Erythroblast (primary cell): ENCODE results near the gene RGS12.

Experiments
- DNase-seq, 2 experiments: peaks; one replicate each; lab custom pipeline; 2025; lab: John Stamatoyannopoulos, UW
- GATA1 ChIP-seq: IDR thresholded peaks from 2 replicates; pipeline ENCODE4 v1.6.1; 2011; ENCODE audit warnings: low read depth, mild to moderate bottlenecking, control low read depth, low read length, moderate library complexity
- POLR2A ChIP-seq: IDR thresholded peaks from 2 replicates; pipeline ENCODE4 v1.6.1; 2011; ENCODE audit warnings: mild to moderate bottlenecking, low read length

Gene RGS12

DNA sequence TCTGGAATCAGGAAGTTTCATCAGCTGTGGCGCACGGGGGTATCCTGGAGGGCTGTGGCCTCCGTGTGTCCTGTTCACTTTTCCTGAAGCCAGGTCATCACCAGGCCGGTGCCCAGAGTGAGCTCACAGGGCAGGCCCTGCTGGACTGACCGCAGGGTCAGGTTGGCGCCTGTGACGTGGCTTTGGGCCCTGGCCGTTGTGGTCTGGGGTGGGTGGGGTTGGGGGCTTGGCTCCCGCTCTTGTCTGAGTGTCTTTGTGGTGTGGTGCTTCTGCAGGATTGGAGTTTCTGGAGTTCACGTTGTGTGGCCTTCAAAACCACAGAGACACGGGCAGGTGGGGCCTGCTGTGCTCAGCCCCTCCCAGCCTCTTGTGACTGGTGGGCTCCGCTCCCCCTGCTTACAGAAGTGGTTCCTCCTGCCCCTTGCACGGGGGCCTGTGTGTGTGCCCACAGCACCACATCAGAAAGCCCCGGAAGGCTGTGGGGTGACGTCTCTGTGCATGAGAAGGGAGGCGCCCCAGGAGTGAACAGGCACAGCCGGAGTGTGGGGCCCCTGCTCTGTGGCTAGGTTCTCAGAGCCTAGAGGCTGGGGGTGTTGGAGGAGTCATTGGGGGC lies 9.5 kb downstream of the RGS12 start:
- DNase-seq: no peak
- TF ChIP-seq POLR2A (no peak), GATA1 (no peak)

DNA sequence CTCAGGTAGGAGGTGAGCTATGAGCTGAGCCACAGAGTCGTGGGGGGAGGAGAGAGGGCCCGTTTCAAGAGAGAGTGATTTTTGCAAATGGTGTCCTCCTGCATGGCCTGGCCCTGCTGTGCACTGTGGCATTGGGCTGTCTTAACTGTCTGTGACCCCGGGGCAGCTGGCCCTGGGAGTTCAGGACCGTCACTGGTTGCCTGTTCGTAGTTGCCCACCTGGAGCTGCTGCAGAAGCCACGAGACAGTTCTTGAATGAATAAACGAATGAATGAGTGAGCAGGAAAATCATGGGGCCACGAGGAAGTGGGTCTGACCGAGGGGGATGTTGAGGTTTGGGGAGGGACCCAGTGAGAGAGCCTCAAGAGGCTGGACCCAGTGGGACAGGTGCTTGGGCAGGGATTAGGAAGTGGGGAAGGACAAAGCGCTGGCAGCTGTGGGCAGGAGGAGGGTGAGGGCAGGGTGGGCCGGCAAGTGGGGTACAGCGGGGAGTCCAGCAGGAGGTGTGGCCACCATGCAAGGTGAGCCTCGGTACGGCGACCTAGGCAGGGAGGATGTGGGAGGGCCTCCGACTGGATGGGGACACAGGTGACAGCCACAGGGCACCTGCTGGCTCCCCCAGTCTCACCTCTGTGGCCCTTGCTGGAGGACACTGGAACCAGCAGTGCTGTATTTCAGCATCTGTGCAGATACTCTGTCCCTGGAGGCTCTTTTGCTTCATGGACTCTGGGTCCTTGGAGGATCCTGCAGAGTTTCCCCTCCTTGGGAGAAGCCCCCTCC lies 10.2 kb downstream of the RGS12 start:
- TF ChIP-seq POLR2A (no peak), GATA1 (no peak)
- DNase-seq: no peak

DNA sequence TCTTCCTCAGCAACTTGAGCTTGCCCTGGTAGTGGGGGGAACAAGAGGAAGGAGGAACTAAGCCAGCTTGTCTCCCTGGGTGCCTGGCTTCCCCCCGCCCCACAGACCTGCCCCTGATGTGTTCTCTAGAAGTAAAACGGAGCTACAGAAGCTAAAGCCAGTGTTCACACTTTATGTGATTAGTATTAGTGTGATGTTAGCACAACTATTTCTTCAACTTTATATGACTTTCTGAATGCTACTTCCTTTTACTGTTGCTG lies 10.7 kb downstream of the RGS12 start:
- DNase-seq: no peak
- TF ChIP-seq POLR2A: no peak
- TF ChIP-seq GATA1: no peak

DNA sequence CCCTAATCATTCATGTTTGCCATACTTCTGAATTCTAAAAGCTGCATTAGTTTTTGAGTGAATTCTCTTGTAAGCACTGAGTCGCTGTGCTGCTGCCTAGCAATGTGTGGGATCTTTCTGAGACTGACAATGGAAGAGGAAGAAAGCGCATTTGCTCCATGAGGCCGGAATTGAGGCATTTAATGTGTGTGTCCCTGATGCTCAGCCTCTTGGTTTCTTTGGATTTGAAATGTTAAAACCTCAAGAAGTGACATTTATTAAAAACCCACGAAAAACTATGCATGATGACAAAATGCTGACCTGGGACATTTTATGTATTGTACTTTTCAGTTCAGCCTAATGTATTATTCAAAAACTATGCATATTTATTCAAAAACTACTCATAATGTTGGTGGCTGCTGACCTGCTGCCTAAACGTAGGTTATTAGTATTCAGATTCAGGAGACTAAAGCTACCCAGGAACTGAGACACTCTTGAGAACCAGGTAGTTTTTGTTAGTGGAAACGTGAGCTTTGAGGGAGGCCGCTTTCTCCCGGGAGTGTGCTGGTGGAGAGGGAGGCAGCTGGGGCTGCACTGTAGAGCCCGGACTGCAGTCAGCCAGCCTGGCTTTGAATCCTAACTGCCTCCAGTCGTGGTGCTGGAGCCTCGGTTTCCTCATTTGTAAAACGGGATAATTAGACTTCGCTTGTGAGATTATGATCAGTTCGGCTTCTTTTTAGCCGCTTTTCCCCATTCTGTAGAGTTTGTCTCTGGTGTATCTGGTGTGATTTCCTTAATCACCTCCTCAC lies 11.3 kb downstream of the RGS12 start:
- TF ChIP-seq GATA1: no peak
- TF ChIP-seq POLR2A: no peak
- DNase-seq: no peak

DNA sequence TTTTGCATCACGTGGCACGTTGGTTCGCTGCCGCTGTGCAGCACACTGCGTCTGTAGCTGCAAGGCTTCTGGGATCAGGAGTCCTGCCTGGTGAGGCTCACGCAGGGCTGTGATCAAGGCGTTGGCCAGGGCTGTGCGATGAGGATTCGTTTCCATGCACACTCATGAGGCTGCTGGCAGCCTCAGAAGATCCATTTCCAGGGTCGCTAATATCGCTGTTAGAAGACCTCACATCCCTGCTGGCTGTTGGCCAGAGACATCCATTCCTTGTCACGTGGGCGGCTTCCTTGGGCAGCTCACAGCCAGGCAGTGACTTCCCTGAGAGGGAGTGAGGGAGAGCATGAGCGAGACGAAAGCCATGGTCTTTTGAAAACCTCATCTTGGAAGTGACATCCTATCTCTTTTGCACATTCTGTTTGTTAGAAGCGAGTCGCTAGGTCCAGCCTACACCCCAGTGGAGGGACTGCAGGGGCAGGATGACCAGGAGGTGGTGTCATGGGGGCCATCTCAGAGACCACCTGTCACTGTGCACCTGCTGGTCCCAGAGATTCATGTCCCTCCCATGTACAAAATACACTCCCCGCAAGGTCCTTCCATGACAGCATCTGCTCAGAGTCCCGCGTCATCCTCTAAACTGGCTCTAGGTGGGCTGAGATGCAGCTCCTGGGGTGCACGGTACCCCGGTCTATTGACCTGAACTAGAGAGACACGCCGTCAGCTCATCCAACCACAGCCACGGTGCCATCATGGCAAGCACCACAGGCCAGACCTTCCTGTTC lies 12.2 kb downstream of the RGS12 start:
- no peak for DNase-seq
- TF ChIP-seq GATA1 (no peak), POLR2A (no peak)

DNA sequence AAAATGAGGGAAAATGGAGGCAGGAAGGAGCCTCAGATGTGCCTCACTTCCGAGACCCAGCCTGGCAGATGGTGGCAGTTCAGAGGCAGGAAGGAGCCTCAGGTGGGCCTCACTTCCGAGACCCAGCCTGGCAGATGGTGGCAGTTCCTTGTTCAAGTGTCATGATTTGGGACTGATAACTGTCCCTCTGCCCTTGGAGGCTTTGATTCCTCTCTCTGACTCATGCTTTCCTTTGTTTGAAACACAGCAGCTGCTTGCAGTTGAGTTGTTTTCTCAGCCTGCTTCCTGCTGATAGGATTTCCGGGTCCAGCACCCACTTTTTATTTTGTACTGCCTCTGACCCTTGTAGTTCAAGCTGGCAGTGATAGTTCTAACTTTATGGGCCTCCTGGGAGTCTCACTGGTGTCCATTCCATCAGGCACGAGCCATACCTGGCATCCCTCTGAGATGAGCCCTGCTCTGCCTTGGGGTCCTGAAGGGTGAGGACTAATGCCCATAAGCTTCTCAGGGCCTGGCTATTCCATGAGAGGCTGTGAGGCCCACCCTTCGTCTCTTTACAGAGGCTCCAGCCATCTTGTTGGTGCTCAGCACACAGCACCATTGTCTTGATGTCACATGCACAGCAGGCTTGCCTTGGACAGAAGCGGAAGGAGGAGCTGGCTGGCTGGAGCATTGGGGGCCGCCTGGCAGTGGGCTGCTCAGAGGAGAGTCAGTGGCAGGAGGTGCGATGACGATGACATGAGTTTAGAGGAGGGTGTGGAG lies 13.0 kb downstream of the RGS12 start:
- TF ChIP-seq GATA1: no peak
- TF ChIP-seq POLR2A: no peak
- no peak for DNase-seq

DNA sequence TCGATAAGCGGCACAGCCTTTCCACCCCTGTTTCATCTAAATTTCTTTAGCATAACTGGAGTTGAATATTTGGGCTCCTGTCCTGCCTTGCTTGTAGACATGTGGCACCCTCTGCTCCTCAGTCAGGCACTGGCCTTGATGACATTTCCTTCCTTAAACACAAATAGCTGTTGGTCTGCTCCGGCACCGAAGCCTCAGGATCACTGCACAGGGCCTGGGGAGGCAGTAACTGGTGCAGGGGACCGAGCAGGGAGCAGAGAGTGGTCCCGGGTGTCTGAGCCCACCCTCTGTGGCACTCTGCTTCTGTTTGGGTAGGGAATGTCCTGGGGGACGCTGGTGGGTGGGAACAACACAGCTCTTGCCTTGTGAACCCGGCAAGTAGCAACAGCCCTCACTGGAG lies 13.6 kb downstream of the RGS12 start:
- TF ChIP-seq POLR2A (no peak), GATA1 (no peak)
- no peak for DNase-seq

DNA sequence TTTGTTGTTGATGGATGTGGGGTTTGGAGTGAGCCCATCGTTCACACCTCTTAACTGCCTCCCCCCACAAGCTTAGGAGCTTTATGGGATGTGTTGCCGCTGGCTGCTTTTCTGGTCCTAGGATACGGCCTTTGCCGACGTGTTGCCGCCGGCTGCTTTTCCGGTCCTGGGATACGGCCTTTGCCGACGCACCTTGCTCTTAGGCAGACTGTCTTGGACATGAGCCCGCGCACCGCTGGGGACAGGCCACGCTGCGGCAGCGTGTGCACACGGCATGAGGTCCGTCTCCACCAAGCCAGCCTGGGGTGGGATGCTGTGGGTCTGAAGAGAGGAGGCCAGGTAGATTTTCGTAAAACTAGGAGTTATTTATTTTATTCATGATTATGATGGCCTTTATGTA lies 14.2 kb downstream of the RGS12 start:
- no peak for DNase-seq
- TF ChIP-seq POLR2A: no peak

DNA sequence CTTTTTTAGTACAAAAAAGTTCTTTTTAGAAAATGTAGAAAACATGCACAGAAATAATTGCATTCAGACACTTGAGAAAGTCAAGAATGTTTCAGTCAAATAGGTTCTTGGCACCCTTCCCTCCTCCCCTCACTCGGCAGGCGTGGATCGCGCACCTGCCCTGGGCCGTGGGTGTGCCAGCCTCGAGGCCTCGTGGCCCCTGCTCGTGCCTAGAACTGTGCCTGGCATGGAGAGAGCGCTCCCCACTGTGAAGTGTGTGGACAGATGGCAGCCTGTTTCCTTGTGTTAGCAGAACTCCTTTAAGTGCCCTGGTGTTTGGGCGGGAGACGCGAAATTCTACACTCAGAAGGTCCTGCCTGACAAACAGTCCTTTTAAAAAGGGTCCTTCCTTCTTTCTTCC lies 14.7 kb downstream of the RGS12 start:
- DNase-seq: no peak

DNA sequence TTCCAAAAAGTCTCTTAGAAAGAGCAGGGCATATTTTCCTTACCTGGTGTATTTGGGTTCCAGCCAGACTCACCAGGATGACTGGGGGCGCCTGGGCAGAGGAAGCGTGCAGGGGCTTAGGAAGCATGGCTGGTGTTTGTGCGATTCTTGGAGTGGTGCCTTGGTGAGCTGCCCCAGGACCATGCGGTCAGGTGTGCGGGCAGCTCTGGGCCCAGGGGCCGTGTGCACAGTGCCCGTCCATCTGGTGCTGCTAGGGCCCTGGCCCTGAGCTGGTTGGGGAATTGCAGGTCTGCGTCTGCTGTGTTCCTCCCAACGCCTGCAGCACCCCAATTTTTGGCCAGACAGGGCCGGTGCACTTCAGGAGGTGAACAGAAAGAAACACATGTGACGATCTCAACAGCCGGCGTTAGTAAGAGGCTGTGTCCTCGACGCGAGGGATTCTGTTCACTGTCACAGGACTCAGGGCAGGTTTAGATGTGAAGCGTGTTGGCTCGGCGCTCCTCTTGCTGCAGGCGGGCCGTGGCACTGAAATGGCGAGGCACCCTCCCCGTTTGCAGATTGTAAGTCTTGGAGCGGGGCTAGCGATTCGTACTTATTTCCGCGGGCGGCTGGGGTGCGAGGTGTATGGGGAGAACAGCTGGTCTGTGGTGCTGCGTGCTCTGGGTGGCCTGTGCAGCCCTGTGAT lies 15.2 kb downstream of the RGS12 start:
- TF ChIP-seq POLR2A (no peak), GATA1 (no peak)
- DNase-seq: no peak

More for the DNA sequence above, 14.7 kb downstream of the RGS12 start:
- no peak for TF ChIP-seq POLR2A
- no peak for TF ChIP-seq GATA1

DNA sequence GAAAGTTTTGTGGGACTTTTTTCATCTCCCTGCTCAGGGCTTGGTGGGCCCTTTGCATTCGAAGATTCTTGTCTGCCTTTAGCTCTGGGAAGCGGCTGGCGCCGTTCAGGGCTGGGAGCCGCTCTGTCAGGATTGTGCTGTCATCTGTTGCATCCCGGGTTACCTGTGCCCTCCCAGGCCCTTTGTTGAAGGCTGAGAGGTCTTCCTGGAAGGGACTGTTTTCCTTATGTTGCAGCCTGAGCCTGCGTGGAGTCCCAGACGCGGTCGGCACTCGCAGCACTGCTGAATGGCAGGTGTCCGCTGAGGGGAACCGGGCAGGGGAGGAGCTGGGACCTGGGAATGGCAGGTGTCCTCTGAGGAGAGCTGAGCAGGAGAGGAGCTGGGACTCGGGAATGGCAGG lies 15.9 kb downstream of the RGS12 start:
- DNase-seq: no peak
- TF ChIP-seq GATA1: no peak

DNA sequence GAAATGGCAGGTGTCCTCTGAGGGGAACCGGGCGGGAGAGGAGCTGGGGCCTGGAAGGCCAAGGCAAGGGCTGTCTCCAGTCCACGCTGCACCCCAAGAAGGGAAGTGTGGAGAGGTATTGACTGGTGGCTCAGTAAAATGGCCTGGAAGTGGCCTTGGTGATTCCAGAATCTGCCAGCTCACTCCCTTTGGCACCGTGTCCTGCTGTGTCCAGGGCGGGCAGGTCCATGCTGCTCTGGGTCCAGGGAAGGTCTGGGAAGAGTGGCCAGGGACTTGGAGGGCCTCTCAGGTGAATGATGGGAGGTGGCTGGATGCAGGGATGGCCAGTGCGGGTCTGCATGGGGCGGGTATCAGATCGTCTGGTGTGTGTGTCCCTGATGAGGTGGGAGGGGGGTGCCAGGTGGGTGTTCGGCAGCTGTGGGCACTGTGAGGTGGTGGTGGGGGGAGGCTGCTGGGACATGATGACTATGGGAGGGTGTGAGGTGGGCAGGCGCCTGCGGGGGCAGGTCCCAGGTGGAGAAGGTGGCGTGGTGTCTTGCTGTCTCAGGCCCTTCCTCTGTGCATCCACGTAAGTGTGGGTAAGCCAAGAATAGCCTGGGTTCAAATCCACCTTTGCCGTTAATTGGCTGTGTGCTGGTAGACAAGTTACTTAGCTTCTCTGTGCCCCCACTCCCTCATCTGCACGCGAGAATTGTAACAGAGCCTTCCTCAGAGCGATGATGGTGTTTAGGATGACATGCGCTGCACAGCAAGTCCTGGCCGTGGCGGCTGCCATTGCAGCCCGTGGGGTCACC lies 17.7 kb downstream of the RGS12 start:
- TF ChIP-seq POLR2A (no peak), GATA1 (no peak)
- no peak for DNase-seq

DNA sequence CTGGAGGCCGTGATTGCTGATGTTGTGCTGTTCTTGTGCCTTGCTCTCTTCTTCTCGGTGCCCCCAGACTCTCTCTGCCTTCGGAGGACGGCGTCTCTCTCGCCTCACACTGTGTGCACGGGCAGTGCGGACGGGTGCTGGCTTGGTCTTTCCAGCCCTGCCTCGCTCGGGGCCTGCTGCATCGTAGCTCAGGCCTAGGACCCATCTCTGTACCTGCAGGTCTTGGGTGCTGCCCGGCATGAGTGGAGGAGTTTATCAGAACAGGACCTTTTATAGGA lies 18.2 kb downstream of the RGS12 start:
- TF ChIP-seq POLR2A: no peak
- TF ChIP-seq GATA1: no peak

More for the DNA sequence above, 18.2 kb downstream of the RGS12 start:
- no peak for DNase-seq
